ENCODE measurements around the gene DDX17. TPM values are rescaled to one million over a fixed set of nuclear protein-coding genes. Genes with fewer than 3 reads are reported as not detected.
A peak's percentile ranks its signal among the peaks of the same experiment; 100 is the strongest.

DDX17 gene
- total RNA-seq, 2 experiments from 2014 or later: 508 to 626 TPM

- H4K20me1 ChIP-seq (ENCODE audit: insufficient read depth, low read length): no peaks in the 10 kb centered on the region
- TF ChIP-seq EZH2phosphoT487 (IDR thresholded peaks at IDR 0.05; ENCODE audit: borderline replicate concordance, low read depth, low read length): no peak
- TF ChIP-seq CTCF (conservative IDR thresholded peaks at IDR 0.05; ENCODE audit: low read length): peak; percentile 74
- no peak overlapping the region for H3K4me2 ChIP-seq (ENCODE audit: low read length)
- H3K9me2 ChIP-seq (ENCODE audit: insufficient read depth, low read length): no peaks in the 10 kb centered on the region
- H2AFZ ChIP-seq (ENCODE audit: low read length): no peak overlapping the region
- DNase-seq (ENCODE audit: low spot score): peak; percentile 75
- BruUV-seq (replicated peaks): no TSS peak
- H3K27ac ChIP-seq (ENCODE audit: low read depth, low read length, poor library complexity, severe bottlenecking): no peak overlapping the region
- H3K9me3 ChIP-seq (ENCODE audit: low read length): no peaks in the 10 kb centered on the region
- no peak overlapping the region for H3K4me3 ChIP-seq (ENCODE audit: low read depth, low read length, poor library complexity, severe bottlenecking)
- intact Hi-C loops (cut with micrococcal nuclease; ENCODE audit: unreplicated experiment): loop anchor here (2.0 kb wide), 1 partner anchor 458 kb away; no protein-coding TSS in a partner anchor
- no peaks in the 10 kb centered on the region for H3K79me2 ChIP-seq (ENCODE audit: insufficient read depth, low read depth, low read length)
- POLR2A ChIA-PET: no interaction called here
- CTCF ChIA-PET (ENCODE audit: unreplicated experiment): no interaction called here
- peaks cover 4% of the 10 kb centered on the region for H3K4me1 ChIP-seq (ENCODE audit: insufficient read depth, low read length, poor library complexity, severe bottlenecking)
- H3K36me3 ChIP-seq (ENCODE audit: insufficient read depth, low read length): no peaks in the 10 kb centered on the region
Measured at GRCh38 chr22:38513063-38513462, 7.0 kb upstream of the DDX17 start.

GRCh38 chr22:38510416-38510970, 4.4 kb upstream of the DDX17 start:
- no peak overlapping the region for H2AFZ ChIP-seq (ENCODE audit: low read length)
- TF ChIP-seq CTCF (conservative IDR thresholded peaks at IDR 0.05; ENCODE audit: low read length) (no peak), EZH2phosphoT487 (IDR thresholded peaks at IDR 0.05; ENCODE audit: borderline replicate concordance, low read depth, low read length) (no peak)
- BruUV-seq (replicated peaks): no TSS peak

GRCh38 chr22:38505541-38506117, 482 bp downstream of the DDX17 start:
- Histone ChIP-seq H4K20me1 (ENCODE audit: insufficient read depth, low read length) (peaks cover 35% of the 10 kb centered on the region), H3K79me2 (ENCODE audit: insufficient read depth, low read depth, low read length) (peaks cover 53% of the 10 kb centered on the region), H2AFZ (ENCODE audit: low read length) (peak overlapping the region; percentile 56), H3K4me1 (ENCODE audit: insufficient read depth, low read length, poor library complexity, severe bottlenecking) (peaks cover 36% of the 10 kb centered on the region), H3K27ac (ENCODE audit: low read depth, low read length, poor library complexity, severe bottlenecking) (peak overlapping the region; percentile 91), H3K4me2 (ENCODE audit: low read length) (peak overlapping the region; percentile 99), H3K9me3 (ENCODE audit: low read length) (no peaks in the 10 kb centered on the region), H3K9me2 (ENCODE audit: insufficient read depth, low read length) (no peaks in the 10 kb centered on the region), H3K36me3 (ENCODE audit: insufficient read depth, low read length) (peaks cover 48% of the 10 kb centered on the region), H3K4me3 (ENCODE audit: low read depth, low read length, poor library complexity, severe bottlenecking) (peak overlapping the region; percentile 83)
- CTCF ChIA-PET (ENCODE audit: unreplicated experiment): no interaction called here
- peak; percentile 78 for DNase-seq (ENCODE audit: low spot score)
- TF ChIP-seq CTCF (conservative IDR thresholded peaks at IDR 0.05; ENCODE audit: low read length) (no peak), EZH2phosphoT487 (IDR thresholded peaks at IDR 0.05; ENCODE audit: borderline replicate concordance, low read depth, low read length) (no peak)
- no TSS peak for BruUV-seq (replicated peaks)
- POLR2A ChIA-PET: no interaction called here
- intact Hi-C loops (cut with micrococcal nuclease; ENCODE audit: unreplicated experiment): loop anchor here (2.0 kb wide), 2 partner anchors 65 to 107 kb away; partner anchors contain the start of gene DMC1

More at GRCh38 chr22:38510416-38510970, 4.4 kb upstream of the DDX17 start:
- no peaks in the 10 kb centered on the region for H3K9me3 ChIP-seq (ENCODE audit: low read length)
- no peak overlapping the region for H3K4me2 ChIP-seq (ENCODE audit: low read length)
- H3K79me2 ChIP-seq (ENCODE audit: insufficient read depth, low read depth, low read length): peaks cover 5% of the 10 kb centered on the region
- no peak for DNase-seq (ENCODE audit: low spot score)
- no peak overlapping the region for H3K4me3 ChIP-seq (ENCODE audit: low read depth, low read length, poor library complexity, severe bottlenecking)
- ChIA-PET POLR2A (interaction anchor here (0.9 to 1.0 kb wide), 2 partner anchors 13 to 45 kb away, joined by 3 to 4 read pairs; no protein-coding TSS in a partner anchor), CTCF (ENCODE audit: unreplicated experiment) (no interaction called here)
- H3K27ac ChIP-seq (ENCODE audit: low read depth, low read length, poor library complexity, severe bottlenecking): no peak overlapping the region
- H3K9me2 ChIP-seq (ENCODE audit: insufficient read depth, low read length): no peaks in the 10 kb centered on the region
- peaks cover 14% of the 10 kb centered on the region for H3K4me1 ChIP-seq (ENCODE audit: insufficient read depth, low read length, poor library complexity, severe bottlenecking)
- H3K36me3 ChIP-seq (ENCODE audit: insufficient read depth, low read length): no peaks in the 10 kb centered on the region
- intact Hi-C loops (cut with micrococcal nuclease; ENCODE audit: unreplicated experiment): no loop called here
- no peaks in the 10 kb centered on the region for H4K20me1 ChIP-seq (ENCODE audit: insufficient read depth, low read length)
